NCI-H2196 treated with DMSO at 0.1 percent for 48 hours (cell line): ENCODE data around the gene NHS.

Experiments
- DNase-seq: peaks from one replicate; lab custom pipeline; 2025; ENCODE audit not compliant: unreplicated experiment; lab: John Stamatoyannopoulos, UW

The NHS gene

DNA sequence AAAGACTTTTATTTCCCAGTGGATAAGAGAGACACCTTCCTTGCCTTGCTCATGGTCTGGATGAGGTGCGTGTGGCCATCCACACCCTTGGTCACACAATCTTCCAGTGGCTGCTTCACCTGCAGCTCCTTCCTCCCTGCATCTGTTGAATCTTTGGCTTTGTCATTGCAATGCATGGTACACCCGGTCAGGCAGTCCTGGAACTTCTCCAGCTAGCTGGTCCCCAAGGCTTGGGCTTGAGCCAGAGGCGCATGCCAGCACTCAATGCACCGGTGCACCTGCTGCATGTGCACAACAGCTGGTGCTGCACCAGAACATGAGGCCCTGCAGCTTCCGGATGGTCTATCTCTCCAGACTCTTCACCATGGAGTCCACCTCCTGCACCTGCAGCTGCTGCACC lies 394.0 kb downstream of the NHS start:
- DNase-seq: no peak

DNA sequence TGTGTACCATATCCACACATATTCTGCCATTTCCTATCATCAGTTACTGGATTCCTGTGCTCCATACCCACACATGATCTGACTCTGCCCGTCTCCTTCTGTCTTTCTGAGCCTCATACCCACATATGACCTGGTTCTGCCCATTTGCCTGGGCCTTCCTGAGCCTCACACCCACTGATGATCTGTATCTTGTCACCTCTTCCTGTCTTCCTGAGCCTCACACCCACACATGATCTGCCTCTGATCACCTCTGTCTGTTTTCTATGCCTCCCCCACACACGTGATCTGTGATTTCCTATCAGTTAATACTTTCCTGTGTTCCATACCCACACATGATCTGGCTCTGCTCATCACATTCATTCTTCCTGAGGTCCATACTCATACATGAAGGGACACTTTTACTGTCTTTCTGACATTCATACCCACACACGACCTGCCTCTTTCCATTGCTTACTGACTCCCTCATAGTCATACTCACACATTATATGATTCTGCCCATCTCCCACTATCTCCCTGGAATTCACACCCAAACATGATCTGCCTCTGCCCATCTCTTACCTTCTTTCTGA lies 394.8 kb downstream of the NHS start:
- DNase-seq: no peak

DNA sequence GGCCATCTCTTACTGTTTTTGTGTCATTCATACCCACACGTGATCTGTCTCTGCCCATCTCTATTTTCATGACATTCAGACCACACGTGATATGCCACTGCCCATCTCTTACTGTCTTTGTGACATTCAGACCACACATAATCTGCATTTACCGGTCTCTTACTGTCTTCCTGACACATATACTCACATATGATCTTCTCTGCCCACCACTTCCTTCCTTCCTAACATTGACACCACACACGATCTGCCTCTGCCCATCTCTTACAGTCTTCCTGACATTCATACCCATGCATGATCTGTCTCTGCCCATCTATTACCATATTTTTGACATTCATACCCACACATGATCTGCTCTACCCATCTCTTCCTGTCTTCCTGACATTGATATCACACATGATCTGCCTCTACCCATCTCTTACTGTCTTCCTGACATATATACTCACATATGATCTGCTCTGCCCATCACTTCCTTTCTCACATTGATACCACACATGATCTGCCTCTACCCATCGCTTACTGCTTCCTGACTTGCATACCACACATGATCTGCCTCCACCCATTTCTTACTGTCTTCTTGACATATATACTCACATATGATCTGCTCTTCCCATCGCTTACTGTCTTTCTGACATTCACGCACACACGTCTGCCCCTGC lies 398.3 kb downstream of the NHS start:
- DNase-seq: no peak

DNA sequence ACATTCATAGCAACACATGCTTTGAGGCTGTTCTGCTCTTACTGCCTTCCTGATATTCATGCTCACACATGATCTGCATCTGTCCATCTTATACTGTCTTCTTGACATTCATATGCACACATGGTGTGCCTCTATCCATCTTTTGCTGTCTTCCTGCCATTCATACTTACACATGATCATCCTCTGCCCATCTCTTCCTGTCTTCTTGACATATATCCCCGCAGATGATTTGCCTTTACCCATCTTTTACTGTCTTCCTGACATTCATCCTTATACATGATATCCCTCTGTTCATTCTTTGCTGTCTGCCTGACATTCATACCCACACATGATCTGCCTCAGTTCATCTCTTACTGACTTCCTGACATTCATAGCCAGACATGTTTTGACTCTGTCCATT lies 399.1 kb downstream of the NHS start:
- no peak for DNase-seq

- DNase-seq: no peak
Observed at GRCh38 chrX:17778997-17779396, 404.0 kb downstream of the NHS start.

GRCh38 chrX:17779434-17779833 lies 404.4 kb downstream of the NHS start:
- DNase-seq: no peak
